GM20431 (cell line): Measurements from ENCODE around the gene CDKN2D.
"Not testable (repeated sequence)": the region's sequence is repeated elsewhere in the genome, so short reads cannot be mapped to it uniquely, and the experiment has no call there.

Source experiments
- in situ Hi-C: fragments of 300-500 bp; cut with MseI, MboI; formaldehyde crosslinking; loops from one replicate; pipeline ENCODE4 v1.15.0; 2020; ENCODE audit warnings: low sequenced_read_pairs; ENCODE audit not compliant: unreplicated experiment

Gene CDKN2D

DNA sequence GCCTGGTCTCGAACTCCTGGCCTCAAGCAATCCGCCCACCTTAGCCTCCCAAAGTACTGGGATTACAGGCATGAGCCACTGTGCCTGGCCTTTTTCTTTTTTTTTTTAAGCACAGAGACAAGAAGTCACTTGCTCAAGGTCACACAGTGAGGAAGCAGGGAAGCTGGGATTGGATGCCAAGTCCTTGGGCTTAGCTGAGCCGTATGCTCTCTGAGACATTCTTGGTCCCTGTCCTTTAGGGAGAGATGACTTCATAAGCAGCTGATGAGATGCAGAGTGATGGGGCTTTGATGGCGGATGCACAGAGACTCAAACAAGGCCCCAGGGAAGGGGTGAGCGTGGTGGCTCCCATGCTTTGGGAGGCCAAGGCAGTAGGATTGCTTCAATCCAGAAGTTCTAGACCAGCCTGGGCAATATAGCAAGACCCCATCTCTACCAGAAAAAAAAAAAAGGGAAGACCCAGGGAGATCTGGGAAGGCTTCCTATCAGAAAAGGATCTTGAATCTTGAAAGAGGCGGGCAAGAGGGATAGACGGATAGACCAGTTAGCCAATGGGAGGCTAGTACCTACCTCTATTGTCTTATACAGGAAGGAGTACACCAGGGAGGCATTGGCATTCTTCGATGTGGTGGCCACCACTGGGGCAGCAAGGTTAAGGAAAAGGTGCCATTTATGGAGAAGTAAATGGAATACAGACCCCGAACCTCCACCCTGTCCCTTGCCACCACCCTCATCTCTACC is 14.4 kb upstream of the CDKN2D start:
- in situ Hi-C loops = loop anchor here (5.0 kb wide), 2 partner anchors 59 to 114 kb away; no protein-coding TSS in a partner anchor

GRCh38 chr19:10582091-10582490 is 13.3 kb upstream of the CDKN2D start:
- in situ Hi-C loops = loop anchor here (5.0 kb wide), 2 partner anchors 60 to 115 kb away; no protein-coding TSS in a partner anchor

GRCh38 chr19:10580979-10581631 is 12.3 kb upstream of the CDKN2D start:
- in situ Hi-C loops = loop anchor here (5.0 kb wide), 2 partner anchors 61 to 116 kb away; no protein-coding TSS in a partner anchor

DNA sequence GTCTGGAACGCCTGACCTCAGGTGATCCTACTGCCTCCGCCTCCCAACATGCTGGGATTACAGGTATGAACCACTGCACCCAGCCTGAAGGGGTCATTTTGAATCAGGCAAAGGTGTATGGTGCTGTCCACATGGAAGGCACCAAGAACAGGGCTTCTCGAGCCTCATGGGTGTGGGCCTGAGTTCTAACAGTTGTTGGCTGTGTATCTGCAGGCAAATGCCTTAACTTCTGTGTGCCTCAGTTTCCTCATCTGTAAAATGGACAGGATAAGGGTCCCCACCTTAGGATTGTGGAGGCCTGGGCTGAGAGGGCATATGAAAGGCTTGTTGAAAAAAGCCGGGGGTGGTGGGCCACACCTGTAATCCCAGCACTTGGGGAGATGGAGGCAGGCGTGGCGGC is 9.2 kb upstream of the CDKN2D start:
- in situ Hi-C loops = no loop called here

DNA sequence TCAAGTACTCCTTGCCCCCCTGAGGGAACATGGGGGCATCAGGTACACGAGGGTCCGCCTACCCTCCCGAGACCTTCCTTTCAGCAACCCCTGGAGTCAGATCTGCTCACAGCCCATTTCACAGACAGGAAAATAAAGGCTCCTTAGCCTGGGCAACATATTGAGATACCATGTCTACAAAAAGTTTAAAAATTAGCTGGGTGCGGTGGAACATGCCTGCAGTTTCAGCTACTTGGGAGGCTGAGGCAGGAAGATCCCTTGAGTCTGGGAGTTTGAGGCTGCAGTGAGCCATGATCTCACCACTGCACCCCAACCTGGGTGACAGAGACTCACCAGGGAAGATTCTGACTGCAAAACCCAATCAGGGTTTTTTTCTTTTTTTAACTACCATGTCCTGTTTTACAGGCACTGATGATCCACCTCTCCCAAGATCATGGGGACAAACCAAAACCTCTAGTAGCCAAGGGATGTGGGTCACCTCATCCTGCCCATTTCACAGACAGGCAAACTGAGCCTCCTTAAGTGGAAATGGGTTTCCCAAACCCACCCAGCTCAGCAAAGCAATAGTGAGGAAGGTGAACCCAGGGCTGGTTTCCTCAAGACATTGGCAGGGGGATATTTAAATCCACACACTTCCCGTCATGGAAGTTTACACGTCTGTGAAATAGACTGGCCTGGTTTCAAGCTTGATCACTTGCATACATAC is 6.4 kb upstream of the CDKN2D start:
- in situ Hi-C loops = no loop called here

GRCh38 chr19:10574462-10574861 is 5.7 kb upstream of the CDKN2D start:
- in situ Hi-C loops = no loop called here

DNA sequence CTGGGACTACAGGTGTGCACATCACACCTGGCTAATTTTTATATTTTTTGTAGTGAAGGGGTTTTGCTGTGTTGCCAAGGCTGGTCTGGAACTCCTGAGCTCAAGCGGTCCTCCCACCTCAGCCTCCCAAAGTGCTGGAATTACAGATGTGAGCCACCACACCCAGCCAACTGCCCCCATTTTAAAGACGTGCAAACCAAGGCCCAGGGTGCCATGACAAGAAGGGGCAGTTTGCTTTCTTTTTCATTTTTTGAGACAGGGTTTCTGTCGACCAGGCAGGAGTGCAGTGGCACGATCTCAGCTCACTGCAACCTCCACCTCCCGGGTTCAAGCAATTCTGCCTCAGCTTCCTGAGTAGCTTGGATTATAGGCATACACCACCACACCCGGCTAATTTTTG is 5.0 kb upstream of the CDKN2D start:
- in situ Hi-C loops = not testable (repeated sequence)

DNA sequence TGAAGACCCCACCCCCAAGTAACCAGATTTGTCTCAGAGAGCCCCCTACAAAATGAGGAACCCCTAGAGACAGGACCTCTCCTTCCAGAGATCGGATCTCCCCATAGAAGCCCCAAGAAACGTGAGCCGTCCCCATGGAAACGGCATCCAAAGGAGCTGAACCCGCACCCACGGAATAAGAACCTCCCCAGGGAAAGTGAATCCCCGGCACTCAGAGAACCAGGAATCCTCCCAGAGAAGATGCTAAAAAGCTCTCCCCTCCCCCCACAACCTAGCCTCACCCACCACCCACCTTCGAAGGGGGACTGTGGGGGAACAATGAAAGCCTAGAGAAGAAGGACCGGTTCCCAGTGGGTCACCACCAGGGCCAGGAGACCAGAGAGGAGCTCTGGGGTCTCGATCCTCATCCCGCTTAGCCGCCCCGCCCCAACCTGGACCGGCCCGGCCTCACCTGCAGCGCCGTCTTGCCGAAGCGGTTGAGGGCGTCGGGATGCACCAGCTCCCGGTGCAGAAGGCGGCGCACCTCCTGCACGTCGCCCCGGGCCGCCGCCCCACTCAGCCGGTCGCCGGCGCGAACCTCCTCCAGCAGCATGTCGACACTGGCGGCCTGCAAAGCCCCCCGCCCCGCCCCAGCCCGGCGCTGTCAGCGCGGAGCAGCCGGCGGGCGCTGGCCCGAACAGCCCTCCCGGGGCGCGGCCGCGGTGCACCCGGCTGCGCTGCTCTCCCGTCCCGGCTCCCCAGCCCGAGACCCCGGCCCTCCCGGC is 535 bp downstream of the CDKN2D start:
- in situ Hi-C loops = no loop called here

GRCh38 chr19:10567656-10568055 is 1.1 kb downstream of the CDKN2D start:
- in situ Hi-C loops = no loop called here

DNA sequence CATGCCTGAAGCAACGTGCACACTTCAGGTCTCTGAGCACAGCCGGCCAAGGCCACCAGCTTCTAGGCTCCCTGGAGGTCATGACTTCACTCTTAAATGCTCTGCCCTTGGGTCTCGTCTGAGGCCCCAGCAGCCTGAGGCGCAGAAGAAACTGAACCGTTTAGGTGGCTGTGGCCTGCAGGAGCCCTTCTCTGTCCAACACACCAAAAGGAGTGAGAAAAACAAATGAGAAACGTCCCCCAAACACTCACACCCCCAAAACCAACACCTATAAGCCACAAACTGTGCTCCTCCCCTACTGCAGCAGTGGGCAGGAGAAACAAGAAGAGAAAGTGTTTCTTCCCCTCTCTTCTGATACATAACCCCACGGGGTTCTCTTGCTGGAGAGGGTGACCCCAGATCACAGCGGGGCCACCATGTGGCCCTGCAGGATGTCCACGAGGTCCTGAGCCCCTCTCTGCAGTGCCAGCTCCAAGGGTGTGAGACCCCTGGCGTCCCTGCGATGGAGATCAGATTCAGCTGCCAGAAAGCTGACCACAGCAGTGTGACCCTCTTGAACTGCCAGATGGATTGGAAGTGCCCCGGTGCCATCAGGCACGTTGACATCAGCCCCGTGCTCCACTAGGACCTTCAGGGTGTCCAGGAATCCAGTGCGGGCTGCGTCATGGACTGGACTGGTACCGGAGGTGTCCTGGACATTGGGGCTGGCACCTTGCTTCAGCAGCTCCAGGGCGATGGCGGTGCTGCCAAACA is 1.9 kb downstream of the CDKN2D start:
- in situ Hi-C loops = no loop called here

DNA sequence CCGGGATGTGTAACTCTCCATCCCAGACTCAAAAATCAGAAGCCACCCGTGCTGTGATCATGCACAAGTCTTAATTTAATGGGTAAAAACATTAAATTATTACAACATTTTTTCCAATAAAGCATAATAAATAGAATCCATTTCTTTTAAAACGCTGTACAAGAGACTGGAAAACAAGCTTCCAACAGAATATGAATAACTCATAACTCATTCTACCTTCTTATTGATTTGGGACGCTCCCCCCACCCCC is 2.4 kb downstream of the CDKN2D start:
- in situ Hi-C loops = no loop called here

DNA sequence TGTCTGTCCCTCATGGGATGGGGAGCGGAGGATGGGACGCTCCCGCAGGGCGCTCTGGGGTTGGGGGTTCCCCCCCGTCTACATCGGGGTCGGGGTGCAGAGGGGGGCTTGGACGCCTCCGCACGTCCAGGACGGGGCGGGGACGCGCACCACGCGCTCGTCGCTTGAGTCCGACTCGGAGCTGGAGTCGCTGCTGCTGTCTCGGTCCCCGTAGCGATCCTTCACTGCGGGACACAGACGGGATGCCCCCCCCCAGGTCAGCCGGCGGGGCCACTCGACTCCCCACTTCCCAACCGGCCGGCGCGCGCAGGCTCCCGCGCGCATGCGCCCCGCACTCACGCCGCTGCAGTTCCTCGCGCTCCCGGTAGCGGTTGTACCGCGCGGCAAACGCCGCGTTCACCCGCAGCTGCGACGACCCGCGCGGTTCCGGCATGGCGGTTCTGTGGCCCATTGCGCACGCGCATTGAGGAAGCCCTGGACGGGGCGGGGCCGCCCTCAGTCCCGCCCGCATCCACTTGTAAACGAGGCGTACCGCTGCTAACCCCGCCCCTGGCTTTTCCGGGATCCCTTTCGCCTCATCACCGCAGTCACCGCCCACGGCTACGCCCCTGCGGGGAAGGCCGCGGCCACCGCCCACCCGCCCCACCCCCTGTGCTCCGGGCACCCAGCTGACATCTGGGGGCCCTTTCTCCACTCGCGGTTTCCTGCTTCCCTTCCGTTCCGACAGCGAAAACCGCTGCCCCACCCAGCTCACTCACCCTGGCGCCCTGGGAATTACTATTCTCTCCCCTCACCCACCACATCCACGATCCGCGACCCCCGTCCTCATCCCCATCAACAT is 3.0 kb downstream of the CDKN2D start, which contains the start of gene KRI1:
Gene KRI1 (minus strand): TSS at position 444 of the 841 bp plus-strand sequence. CDS start 11 bp downstream, at position 433.
- in situ Hi-C loops = no loop called here

- in situ Hi-C loops = no loop called here
Observed at GRCh38 chr19:10565028-10565566, 3.7 kb downstream of the CDKN2D start.

GRCh38 chr19:10562609-10563008 is 6.2 kb downstream of the CDKN2D start:
- in situ Hi-C loops = no loop called here

DNA sequence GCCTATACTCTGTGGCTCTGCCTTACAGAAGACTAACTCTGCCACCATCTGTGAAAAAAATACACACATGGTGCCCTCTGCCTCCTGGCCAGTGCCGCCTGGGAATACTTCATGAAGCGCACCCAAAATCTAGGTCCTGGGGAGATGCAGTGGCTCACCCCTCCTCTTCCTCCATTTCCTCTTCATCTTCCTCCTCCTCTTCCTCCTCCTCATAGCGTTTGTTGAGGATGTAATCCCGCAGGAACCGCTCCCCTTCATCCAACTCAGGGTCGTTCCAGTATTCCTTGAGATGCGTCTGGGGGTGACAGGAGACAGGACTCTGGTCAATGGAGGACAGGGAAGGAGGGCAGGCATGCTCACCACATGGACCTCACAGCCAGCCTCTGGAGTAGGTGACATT is 8.6 kb downstream of the CDKN2D start:
- in situ Hi-C loops = no loop called here

- in situ Hi-C loops = no loop called here
Observed at GRCh38 chr19:10557603-10558197, 11.1 kb downstream of the CDKN2D start.

- in situ Hi-C loops = no loop called here
Observed at GRCh38 chr19:10555610-10555973, 13.2 kb downstream of the CDKN2D start.
